ENCODE data around the gene KRAS.

The KRAS gene

DNA sequence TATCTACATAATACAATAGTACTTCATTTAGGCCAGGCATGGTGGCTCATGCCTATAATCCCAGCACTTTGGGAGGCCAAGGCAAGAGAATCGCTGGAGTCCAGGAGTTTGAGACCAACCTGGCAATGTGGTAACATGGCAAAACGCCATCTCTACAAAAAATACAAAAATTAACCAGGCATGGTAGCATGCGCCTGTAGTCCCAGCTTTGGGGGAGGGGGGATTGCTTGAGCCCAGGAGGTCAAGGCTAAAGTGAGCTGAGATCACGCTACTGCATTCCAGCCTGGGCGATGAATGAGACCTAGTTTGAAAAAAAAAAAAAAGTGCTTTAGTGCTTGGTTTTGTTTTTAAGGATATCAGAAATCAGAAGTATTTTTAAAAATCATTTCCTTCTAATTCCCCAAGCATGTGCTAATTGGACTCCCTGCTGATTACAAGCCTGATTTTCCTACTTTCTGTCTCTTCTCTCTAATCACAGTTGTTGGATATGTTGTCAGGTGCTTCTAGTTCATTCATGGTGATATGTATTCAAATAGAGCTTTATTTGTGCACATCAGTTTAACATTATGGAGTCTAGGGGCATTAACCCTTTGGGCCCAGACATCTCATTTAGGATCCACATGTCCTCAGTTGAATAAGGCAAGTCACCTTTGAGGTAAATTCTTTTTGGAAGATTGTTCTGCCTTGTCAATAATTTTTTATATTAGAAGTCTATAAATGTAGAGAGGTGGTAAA, 7.0 kb upstream of the KRAS start:
- TF ChIP-seq CTCF (IDR thresholded peaks at IDR 0.05; ENCODE audit: insufficient read depth, low read depth, low read length, missing control alignments) = no peak
- no peak for DNase-seq (ENCODE audit: low read depth)
- H3K4me3 ChIP-seq (ENCODE audit: low read depth, low read length) = no peak overlapping the region

GRCh38 chr12:25256826-25257225, 6.1 kb upstream of the KRAS start:
- TF ChIP-seq CTCF (IDR thresholded peaks at IDR 0.05; ENCODE audit: insufficient read depth, low read depth, low read length, missing control alignments) = no peak
- no peak overlapping the region for H3K4me3 ChIP-seq (ENCODE audit: low read depth, low read length)
- DNase-seq (ENCODE audit: low read depth) = no peak

DNA sequence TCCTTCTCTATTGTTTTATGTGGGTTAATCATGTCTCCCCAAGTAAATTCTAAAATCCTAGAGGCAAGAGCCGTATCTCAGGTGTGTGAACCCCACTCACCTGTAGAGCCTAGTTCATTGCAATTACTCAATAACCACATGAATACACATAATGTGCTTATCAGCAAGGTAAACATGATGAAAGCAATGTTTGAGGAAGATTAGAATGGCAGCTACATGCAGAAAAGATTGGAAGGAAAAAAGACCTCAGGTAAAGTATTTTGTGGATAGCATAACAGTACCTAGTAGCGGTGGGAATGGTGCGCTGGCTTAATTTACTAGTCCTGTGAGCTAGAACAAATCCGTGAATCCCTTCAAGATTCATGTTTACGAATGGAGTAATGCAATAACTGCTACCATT, 5.3 kb upstream of the KRAS start:
- no peak for DNase-seq (ENCODE audit: low read depth)
- H3K4me3 ChIP-seq (ENCODE audit: low read depth, low read length) = no peak overlapping the region

GRCh38 chr12:25254271-25254880, 3.6 kb upstream of the KRAS start:
- no peak overlapping the region for H3K4me3 ChIP-seq (ENCODE audit: low read depth, low read length)
- TF ChIP-seq CTCF (IDR thresholded peaks at IDR 0.05; ENCODE audit: insufficient read depth, low read depth, low read length, missing control alignments) = no peak
- no peak for DNase-seq (ENCODE audit: low read depth)

More for the DNA sequence above, 5.3 kb upstream of the KRAS start:
- no peak for TF ChIP-seq CTCF (IDR thresholded peaks at IDR 0.05; ENCODE audit: insufficient read depth, low read depth, low read length, missing control alignments)

DNA sequence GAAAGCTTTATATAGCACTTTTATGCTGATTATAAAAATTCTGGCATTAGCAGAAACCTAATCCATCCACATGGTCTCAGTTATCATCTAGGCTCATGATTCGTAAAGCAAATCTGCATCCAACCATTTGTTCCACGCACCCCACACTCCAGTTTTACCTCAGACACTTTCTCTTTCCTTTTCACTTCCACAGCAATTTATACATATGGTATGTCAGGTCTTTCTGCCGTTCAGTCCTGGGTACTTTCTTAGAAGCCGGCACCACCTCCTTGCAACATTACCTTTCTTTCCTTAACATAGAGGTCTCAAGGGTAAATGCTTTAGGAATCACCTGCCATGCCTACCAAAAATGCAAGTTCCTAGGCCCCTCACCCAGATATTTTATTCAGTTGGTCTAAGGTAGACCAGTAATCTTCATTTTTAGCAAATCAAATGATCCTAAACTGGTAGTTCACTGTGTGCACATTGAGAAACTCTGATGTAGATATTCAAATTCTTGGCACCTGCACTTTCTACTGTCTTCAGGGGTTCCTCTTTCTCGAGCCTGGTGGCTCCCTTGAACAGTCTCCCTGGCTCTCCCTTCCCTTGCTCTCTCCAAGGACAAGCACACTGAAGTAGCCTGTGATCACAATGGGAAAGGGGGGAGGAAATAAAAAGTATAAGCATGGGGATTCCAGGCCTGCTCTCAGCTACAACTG, 2.8 kb upstream of the KRAS start:
- no peak for TF ChIP-seq CTCF (IDR thresholded peaks at IDR 0.05; ENCODE audit: insufficient read depth, low read depth, low read length, missing control alignments)
- H3K4me3 ChIP-seq (ENCODE audit: low read depth, low read length) = no peak overlapping the region
- DNase-seq (ENCODE audit: low read depth) = peak; percentile 26

DNA sequence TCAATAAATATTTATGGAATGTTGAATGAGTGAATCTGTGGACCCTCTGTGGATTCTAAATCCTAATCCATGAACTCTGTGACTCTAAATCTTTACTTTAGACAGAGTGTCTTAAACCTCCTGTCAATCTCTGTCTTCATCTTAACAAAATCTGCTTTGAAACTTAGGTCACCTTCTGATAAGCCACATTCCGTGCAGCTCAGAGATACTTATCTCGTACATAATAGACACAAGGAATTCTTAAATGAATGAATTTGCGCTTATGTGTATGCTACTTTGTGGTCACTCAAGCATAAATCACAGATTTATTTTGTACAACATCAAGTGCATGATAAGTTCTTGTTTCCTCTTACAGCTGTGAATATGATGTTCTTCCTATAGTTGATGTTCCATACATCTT, 2.2 kb upstream of the KRAS start:
- DNase-seq (ENCODE audit: low read depth) = no peak
- H3K4me3 ChIP-seq (ENCODE audit: low read depth, low read length) = no peak overlapping the region
- no peak for TF ChIP-seq CTCF (IDR thresholded peaks at IDR 0.05; ENCODE audit: insufficient read depth, low read depth, low read length, missing control alignments)
